A204.1 (cell line): ENCODE results near the gene S100A7A.
"Not testable (repeated sequence)": the region's sequence is repeated elsewhere in the genome, so short reads cannot be mapped to it uniquely, and the experiment has no call there.

Experiments
- FAIRE-seq: peaks from 2 replicates; lab custom pipeline; 2012; peaks lifted over from hg19 to GRCh38; lab: Jason Lieb, UNC

S100A7A gene

DNA sequence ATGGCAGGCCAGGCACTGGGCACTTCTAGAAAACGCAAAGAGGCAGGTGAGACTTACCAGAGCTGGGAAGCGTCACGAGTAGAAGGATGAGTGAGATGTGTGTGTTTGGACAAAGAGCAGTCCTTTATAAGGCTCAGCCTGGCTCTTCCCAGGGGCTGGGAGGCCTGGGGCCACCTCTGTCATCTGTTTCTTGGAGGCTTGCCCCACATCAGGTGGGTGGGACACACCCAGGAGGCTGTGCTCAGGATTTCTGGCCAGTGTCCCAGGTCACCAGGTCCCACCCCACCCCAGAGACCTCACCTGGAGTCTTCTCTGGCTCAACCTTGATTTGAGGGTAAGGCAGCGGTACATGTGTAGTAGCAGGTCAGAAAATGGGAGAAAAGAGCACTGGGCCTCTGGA lies 44.2 kb downstream of the S100A7A start, which contains the start of gene S100A7:
TSS of gene S100A7 (minus strand) at position 101 of the 400 bp plus-strand sequence. CDS start 1,638 bp downstream, outside the sequence.
- no peak for FAIRE-seq

- not testable (repeated sequence) for FAIRE-seq
Observed at GRCh38 chr1:153462741-153463140, 46.4 kb downstream of the S100A7A start.

DNA sequence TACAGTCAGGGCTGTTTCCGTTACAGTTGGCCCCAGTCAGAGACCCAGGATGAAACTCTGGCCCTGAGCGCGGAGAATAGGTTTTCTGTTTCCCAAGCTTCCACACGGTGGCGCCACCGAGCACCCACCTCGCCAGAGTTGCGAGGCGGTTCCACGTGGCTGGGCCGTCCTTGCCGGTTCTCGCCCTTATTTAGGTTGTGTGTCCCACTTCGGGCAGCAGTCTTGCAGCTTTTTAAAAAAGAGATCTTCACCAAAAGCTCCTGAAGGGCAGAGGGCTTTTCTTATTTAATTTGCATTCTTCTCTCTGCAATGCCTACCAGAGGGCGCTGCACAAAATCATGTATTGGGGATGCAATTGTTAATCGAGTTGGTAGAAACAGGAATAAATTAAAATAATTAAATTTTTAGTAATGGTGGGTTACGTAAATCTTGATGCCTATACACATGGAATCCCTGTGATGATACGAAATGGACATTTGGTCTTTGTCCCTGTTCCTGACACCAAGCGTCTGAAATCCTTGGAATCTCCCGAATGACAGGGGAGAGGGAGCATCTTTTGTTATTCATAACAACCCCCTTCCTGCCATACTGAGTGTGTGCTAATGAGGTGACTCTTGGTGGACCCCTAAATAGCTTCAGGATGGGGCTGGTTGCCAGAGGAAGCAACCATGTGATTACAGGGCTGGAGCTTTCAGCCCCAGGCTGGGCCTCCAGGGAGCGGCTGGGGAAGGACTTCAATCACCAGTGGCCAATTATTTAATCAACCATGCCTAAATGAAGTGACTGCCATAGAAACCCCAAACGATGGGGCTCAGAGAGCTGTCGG lies 49.7 kb downstream of the S100A7A start:
- no peak for FAIRE-seq

GRCh38 chr1:153466908-153467307 lies 50.6 kb downstream of the S100A7A start:
- FAIRE-seq = no peak

DNA sequence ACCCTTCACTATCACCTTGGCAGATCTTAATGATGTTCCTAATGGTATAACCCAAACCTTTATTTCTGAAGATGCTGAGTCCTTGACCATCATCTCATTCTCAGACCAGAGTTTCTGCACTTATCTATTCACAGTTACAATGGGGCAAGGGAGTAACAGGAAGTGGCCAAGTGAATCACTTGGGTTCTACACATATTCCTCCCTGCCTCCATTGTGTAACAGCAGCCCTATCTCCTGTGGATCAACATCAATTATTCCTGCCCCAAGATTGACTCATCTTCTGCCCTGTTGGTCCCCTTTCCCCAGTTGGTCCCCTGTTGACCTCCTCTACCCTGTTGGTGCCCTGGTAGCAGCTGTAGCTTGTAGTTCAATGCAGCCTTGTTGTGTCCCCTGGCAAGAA lies 54.4 kb downstream of the S100A7A start:
- FAIRE-seq = no peak
